HFFc6 (cell line): ENCODE results near the gene IL18BP. TPM values are rescaled to one million over a fixed set of nuclear protein-coding genes. Genes with fewer than 3 reads are reported as not detected.

Experiments used
- DNase-seq: peaks from one replicate; pipeline ENCODE4 v3.0.0-alpha.2; 2018
- H3K27ac Mint-ChIP-seq: 2 replicates; pipeline ENCODE4 v1.8.0; 2020; ENCODE audit warnings: mild to moderate bottlenecking, mixed read lengths
- H3K27me3 Mint-ChIP-seq: 2 replicates; pipeline ENCODE4 v1.8.0; 2021; ENCODE audit warnings: mild to moderate bottlenecking, moderate library complexity, mixed read lengths; ENCODE audit not compliant: insufficient read depth
- H3K36me3 Mint-ChIP-seq: 2 replicates; pipeline ENCODE4 v1.8.0; 2021; ENCODE audit warnings: low read depth, mixed read lengths
- H3K4me1 Mint-ChIP-seq: 2 replicates; pipeline ENCODE4 v1.8.0; 2020; ENCODE audit warnings: low read depth, mixed read lengths
- H3K4me3 Mint-ChIP-seq: 2 replicates; pipeline ENCODE4 v1.8.0; 2020; ENCODE audit warnings: mild to moderate bottlenecking, moderate library complexity, mixed read lengths
- H3K9me3 Mint-ChIP-seq: 2 replicates; pipeline ENCODE4 v1.8.0; 2020; ENCODE audit warnings: mild to moderate bottlenecking, mixed read lengths
- total RNA-seq, 6 experiments: library from RNA; stranded (reverse); fragmentation: NEBNext Ultra II Directional; extraction: Animal tissue kit (Norgen Biotek cat#: 25700); gene quantifications; 2 replicates in 1 of 6; 3 replicates in 5 of 6; pipeline ENCODE4 v1.2.3, GENCODE V29; 2021
- TF ChIP-seq, protein P1 (sequence below): fragments of 200-600 bp; sonication (generic); IDR thresholded peaks from 2 replicates; pipeline ENCODE4 v1.5.0; 2021; ENCODE audit warnings: antibody characterized with exemption, mild to moderate bottlenecking

The IL18BP gene
- total RNA-seq, 6 experiments from 2014 or later, result 1.5 to 2.3 (median 1.8) TPM

DNA sequence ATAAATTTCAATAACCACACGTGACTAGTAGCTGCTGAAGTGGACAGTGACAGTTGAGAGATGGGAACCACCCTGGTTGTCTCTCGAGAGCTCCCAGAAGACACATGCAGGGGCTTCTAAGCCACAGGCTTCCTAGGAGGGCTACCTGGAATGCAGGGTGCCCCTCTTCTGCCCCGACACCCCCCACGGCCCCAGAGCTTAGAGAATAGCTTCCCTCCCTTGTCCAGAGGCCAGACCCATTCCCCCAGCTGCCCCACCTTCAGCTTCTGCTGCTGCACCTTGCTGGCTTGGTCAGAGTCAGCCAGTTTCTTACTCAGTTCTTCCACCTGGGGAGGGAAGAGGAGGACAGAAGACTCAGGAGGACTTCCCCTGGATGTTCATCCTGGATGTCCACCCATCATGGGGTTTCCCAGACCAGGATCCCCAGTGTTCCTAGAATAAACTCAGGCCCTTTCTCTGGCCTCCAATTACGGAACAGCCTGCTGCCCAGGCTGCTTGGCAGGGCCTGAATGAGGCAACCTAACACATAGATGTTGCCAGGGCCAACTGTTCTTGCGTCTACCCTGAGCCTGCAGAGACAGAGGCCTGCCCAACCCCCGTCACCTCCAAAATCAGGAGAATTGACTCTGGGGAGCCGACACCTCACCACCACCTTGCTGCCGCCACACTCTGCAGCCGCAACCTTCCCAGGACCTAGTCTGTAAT, 12.0 kb downstream of the IL18BP start:
- TF ChIP-seq, protein P1, sequence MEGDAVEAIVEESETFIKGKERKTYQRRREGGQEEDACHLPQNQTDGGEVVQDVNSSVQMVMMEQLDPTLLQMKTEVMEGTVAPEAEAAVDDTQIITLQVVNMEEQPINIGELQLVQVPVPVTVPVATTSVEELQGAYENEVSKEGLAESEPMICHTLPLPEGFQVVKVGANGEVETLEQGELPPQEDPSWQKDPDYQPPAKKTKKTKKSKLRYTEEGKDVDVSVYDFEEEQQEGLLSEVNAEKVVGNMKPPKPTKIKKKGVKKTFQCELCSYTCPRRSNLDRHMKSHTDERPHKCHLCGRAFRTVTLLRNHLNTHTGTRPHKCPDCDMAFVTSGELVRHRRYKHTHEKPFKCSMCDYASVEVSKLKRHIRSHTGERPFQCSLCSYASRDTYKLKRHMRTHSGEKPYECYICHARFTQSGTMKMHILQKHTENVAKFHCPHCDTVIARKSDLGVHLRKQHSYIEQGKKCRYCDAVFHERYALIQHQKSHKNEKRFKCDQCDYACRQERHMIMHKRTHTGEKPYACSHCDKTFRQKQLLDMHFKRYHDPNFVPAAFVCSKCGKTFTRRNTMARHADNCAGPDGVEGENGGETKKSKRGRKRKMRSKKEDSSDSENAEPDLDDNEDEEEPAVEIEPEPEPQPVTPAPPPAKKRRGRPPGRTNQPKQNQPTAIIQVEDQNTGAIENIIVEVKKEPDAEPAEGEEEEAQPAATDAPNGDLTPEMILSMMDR, result no peak
- H3K9me3 Mint-ChIP-seq, result no peaks in the 10 kb centered on the region
- H3K27ac Mint-ChIP-seq, result peak overlapping the region; percentile 21; the same call in 1 of the 2 replicates
- H3K4me3 Mint-ChIP-seq, result no peak overlapping the region
- H3K4me1 Mint-ChIP-seq, result no peaks in the 10 kb centered on the region
- peaks cover 25% of the 10 kb centered on the region for H3K27me3 Mint-ChIP-seq
- peaks cover 46% of the 10 kb centered on the region for H3K36me3 Mint-ChIP-seq
- DNase-seq, result no peak

DNA sequence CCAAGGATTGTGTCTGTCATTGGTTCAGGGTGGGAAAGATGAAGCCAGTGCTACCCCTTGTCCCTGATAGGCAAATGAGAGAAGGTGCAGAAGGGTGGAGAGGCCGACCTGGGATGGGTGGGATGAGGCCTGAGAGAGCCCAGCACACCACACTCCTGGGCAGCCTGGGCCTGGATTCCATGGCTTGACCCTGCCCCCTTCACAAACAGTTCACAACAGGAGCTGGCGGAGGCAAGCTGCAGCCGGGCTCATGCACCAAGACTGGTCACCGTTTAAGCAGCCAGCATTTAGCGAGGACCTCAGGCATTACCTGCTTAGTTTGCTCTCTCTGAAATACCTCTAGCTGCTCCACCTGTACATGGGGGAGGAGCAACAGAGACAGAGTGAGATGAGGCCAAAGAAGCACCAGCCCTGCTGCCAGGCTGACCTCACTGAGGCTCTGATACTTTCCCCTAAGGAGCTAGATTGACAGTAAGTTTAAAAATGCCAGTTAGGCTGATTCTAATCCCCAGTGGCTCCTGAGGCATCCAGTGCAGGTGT, 13.5 kb downstream of the IL18BP start:
- Mint-ChIP-seq H3K4me3 (no peak overlapping the region), H3K9me3 (no peaks in the 10 kb centered on the region), H3K27ac (no peak overlapping the region), H3K36me3 (peaks cover 47% of the 10 kb centered on the region), H3K4me1 (no peaks in the 10 kb centered on the region), H3K27me3 (peaks cover 17% of the 10 kb centered on the region)
- TF ChIP-seq, protein P1, result no peak
- DNase-seq, result no peak

DNA sequence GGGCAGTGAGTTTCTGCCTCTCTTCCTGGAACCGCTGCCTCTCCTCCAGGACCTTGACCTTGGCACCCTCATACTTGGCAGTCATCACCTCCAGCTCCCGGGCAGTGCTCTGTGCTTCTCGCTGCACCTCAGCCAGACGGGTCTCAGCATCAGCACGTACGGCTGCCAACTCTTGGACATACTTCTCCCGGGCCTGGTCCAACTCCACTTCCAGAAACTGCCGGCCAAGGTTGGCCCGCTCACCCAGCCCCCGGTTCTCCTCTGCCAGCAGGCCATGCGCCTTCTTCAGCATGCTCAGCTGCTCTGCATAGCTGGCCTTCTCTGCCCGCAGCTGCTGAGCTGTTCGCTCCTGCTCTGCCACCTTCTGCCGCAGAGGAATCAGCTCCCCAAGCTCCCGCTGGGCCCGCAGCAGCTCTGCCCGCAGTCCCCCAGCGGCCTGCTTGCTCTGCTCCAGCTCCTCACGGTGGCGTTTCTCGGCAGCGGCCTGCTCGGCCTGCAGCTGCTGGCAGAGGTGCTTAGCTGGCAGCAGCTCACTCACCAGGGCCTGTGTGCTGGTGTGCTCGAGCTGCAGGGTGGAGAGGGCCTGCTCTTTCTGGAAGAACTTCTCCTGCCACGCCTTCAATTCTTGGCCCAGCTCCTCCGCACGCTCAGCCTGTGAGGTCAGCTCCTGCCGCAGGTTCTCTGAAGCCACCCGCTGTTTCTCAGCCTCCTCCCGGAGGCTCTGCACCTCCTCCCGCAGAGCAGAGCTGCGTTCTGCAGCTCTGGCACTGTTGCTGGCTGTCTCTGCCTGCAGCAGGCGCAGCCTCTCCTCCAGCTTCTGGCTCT, 14.4 kb downstream of the IL18BP start:
- Mint-ChIP-seq H3K4me1 (no peaks in the 10 kb centered on the region), H3K4me3 (peak overlapping the region; percentile 60; the same call in 1 of the 2 replicates), H3K27me3 (peaks cover 17% of the 10 kb centered on the region), H3K9me3 (no peaks in the 10 kb centered on the region), H3K27ac (no peak overlapping the region), H3K36me3 (peaks cover 39% of the 10 kb centered on the region)
- DNase-seq, result no peak
- TF ChIP-seq, protein P1, result no peak

DNA sequence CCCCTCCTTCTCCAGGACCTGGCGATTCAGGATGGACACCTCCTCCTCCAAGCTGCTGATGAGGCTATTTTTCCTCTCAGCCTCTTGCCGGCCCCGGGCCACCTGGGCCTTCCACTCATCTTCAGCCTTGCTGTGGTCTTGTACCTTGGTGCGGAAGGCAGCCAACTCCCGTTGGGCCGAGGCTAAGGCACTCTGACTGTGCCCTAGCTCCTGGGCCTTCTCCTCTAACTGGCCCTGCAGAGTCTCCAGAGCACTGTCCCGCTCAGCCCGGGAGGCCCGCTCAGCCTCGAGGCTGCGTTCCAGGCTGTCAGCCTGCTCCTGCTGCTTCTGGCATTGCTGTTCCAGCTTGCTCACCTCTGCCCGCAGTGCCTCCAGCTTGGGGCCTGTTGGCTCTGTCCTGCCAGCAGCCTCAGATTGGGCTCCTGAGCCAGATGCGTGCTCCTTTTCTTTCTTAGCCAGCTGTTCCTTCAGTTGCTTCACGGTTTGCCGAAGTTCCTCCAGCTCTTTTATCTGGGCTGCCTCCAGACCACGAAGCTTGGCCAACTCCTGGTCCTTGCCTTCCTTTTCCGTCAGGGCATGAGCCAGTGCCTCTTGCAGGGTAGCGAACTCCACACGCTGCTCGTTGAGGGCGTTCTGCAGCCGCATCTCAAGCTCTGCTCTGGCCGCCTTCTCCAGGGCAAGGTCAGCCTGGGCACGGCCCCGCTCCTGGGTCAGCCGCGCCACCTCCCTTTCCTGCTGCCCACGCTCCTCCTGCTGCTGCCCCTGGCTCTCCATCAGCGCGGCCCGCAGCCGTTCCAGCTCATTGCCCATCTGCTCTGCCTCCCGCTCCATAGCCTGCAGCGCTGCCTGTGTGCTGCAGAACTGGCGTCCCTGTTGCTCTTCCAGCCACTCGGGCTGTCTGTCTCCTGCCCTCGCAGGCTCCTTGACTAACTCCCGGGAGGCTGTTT, 15.3 kb downstream of the IL18BP start:
- peaks cover 39% of the 10 kb centered on the region for H3K36me3 Mint-ChIP-seq
- TF ChIP-seq, protein P1, result no peak
- DNase-seq, result no peak
- H3K4me1 Mint-ChIP-seq, result no peaks in the 10 kb centered on the region
- peak overlapping the region; percentile 60; the same call in 1 of the 2 replicates for H3K4me3 Mint-ChIP-seq
- no peak overlapping the region for H3K27ac Mint-ChIP-seq
- H3K9me3 Mint-ChIP-seq, result no peaks in the 10 kb centered on the region
- peaks cover 17% of the 10 kb centered on the region for H3K27me3 Mint-ChIP-seq
